ENCODE data around the gene DRC3. TPM values are rescaled to one million over a fixed set of nuclear protein-coding genes. Genes with fewer than 3 reads are reported as not detected.
"Not testable (repeated sequence)": the region's sequence is repeated elsewhere in the genome, so short reads cannot be mapped to it uniquely, and the experiment has no call there.

The DRC3 gene
- total RNA-seq, 1 experiment from 2014 or later: 0.69 TPM

DNA sequence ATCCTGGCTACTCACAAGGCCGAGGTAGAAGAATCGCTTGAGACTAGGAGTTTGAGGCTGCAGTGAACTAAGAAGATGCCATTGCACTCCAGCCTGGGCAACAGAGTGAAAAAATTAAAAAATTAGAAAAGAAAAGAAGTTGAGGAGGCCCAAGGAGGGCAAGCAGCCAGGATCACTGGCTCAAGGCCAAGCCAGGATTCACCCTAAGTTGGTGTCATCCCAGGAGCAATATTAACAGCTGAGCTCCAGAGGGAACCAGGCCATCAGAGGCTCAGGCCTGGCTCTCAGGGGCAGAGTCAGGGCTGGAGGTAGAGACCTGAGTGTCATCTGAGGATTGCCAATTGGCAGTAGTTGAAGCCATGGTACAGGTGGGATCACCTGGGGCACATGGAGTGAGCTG lies 20.7 kb downstream of the DRC3 start:
- DNase-seq (ENCODE audit: low read depth): no peak

DNA sequence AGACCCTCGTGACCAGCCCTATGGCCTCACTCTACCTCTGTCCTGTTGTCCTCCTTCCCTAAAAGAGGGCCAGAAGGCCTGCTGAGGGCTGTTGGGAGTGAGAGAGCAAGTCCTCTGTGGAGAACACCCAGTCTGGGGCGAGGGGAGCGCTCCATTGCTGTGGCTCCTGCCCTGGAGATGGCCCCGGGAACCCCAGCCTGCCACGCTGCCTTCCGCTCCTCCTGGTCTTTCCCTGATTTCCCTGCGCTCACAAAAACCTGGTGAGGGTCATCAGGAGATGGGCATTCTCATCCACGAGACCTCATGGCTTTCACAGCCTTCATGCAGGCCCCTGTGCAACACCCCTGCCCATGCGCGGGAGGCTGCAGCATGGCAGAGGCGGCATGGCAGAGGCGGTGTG lies 21.2 kb downstream of the DRC3 start:
- no peak for DNase-seq (ENCODE audit: low read depth)

DNA sequence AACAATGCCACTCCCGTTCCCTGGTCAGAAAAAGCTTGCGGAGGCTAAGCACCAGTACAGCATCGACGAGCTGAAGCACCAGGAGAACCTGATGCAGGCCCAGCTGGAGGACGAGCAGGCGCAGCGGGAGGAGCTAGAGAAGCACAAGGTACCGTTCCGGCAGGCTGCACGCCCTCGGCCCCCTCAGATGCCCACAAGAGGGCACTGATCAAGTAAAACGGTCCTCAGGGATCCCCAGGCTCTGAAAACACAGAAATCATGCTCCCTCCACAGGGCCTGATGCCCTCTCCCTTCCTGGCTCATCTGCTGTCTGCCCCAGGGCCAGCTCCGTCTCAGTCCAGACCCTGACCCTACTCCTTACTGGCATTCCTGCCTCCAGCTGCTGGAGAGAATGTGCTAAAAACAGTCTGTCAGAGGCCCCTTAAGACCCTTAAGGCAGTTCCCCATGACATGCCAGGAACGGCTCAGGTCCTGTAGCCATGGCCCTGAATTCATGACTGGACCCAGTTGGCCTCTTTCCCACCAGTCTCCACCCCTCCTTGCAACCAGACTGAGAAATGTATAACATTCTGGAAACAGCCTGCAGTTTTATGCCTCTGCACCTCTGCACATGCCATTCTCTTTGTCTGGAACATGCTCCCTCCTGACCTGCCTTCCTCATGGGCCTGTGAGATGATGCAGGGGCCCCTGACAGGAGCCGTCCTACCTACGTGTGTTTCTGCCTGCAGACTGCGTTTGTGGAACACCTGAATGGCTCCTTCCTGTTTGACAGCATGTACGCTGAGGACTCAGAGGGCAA lies 21.8 kb downstream of the DRC3 start:
- peak; percentile 17 for DNase-seq (ENCODE audit: low read depth)

DNA sequence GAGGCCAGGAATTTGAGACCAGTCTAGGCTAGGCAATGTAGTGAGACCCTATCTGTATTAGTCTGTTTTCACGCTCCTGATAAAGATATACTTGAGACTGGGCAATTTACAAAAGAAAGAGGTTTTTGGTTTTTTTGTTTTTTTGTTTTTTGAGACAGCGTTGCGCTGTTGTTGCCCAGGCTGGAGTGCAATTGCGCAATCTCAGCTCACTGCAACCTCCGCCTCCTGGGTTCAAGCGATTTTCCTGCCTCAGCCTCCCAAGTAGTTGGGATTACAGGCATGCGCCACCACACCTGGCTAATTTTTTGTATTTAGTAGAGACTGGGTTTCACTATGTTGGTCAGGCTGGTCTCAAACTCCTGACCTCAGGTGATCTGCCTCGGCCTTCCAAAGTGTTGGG lies 23.2 kb downstream of the DRC3 start:
- DNase-seq (ENCODE audit: low read depth): not testable (repeated sequence)

DNA sequence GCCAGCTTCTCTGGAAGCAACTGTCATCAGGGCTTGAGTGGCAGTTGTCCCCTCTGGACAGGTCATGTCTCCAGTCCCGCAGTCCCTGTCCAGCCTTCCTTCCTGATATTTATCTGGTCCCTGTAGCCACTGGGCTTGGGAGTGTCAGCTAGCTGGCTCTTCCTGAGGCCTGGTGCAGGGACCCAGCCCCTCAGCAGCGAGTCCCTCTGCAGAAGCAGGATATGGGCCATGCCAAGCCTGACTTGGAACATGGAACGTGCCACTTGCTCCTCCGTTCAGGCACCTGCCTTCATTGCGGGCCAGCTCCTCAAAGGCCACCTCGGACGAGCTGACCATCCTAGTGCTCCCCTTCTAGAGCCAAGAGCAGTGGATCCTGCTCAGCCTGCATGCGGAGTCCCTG lies 26.3 kb downstream of the DRC3 start:
- DNase-seq (ENCODE audit: low read depth): no peak

DNA sequence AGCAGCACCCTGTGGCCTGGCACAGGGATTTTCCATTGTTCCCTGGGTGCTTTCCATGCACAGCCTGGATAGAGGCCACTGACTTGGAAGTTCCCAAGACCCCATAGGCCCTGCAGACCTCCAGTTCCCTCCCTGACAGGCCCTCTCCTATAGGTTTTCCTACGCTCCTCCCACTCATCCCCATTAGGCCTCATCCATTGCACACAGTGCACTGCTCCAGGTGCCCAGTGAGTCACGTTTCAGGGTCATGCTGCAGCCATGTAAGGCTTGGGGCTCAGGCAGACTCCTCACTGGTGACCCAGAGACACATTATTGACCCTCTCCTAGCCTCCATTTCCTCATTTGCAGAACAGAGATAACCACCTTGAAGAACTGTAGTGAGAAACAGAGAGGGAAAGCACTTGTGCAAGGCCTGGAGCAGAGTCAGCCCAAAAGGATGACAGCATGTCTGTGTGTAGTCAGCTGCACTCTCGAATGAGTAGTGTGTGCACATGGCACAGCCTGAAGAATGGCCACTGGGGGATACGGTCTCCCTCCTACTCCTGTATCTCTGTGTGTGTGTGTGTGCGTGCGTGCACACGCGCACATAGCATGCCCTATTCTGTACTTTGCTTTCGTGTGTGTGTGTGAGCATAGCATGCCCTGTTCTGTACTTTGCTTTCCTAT lies 26.8 kb downstream of the DRC3 start:
- no peak for DNase-seq (ENCODE audit: low read depth)

DNA sequence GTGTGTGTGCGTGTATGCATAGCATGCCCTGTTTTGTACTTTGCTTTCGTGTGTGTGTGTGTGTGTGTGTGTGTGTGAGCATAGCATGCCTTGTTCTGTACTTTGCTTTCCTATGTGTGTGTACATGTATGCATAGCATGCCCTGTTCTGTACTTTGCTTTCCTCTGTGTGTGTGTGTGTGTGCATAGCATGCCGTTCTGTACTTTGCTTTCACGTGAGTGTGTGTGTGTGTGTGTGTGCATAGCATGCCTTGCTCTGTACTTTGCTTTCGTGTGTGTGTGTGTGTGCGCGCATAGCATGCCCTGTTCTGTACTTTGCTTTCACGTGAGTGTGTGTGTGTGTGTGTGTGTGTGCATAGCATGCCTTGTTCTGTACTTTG lies 27.4 kb downstream of the DRC3 start:
- DNase-seq (ENCODE audit: low read depth): no peak

DNA sequence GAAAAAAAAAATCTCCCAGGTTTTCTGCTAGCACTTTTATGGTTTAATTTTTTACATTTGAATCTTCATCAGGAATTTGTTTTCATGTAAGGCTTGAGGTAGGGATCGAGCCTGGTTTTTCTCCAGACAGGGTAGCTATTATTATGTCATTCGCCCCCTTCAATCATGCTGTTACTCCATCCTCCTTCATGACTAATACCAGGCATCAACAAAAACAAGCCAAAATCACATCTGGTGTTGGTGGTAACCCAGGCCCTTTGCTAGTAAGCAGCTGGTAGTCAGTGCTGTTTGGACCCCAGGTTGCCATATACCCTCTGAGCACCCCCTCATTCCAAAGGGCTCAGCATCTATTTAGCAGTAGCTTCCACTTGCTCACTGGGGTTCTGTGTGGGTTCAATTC lies 29.5 kb downstream of the DRC3 start:
- DNase-seq (ENCODE audit: low read depth): no peak

DNA sequence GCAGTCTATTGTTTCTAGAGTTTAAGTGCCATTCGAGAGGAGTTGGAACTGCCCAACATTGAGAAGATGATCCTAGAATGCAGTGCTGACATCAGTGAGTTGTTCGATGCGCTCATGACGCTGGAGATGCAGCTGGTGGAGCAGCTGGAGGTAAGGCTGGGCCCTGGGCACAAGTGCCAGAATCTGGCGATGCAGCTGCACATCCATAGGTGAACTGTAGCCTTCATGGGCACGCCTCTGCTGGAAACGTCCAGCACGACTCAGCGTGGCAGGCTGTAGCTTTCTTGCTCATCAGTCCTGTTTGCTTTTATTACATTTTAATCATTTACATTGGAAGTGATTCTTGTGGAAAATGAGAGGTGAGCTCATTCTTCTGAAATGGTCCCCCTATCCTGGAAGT lies 31.7 kb downstream of the DRC3 start:
- DNase-seq (ENCODE audit: low read depth): no peak

DNA sequence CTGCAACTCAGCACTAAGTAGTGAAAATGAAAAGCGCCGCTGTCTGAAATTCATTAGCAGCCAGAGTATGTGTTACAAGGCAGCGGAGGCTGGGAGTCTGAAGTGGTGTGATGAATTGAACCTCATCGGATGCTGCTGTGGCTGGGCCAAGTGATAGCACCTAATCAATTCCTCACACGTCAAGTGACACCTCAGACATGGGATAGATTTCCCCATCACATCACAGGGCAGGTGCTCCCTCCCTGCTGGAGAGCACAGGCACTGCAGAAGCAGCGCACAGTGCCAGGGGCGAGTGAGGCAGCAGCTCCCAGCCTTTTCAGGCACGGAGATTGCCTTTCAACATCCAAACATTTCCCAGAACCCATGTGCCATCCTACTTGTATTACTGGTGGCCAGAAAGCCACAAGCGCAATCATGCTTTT lies 32.2 kb downstream of the DRC3 start:
- DNase-seq (ENCODE audit: low read depth): no peak

DNA sequence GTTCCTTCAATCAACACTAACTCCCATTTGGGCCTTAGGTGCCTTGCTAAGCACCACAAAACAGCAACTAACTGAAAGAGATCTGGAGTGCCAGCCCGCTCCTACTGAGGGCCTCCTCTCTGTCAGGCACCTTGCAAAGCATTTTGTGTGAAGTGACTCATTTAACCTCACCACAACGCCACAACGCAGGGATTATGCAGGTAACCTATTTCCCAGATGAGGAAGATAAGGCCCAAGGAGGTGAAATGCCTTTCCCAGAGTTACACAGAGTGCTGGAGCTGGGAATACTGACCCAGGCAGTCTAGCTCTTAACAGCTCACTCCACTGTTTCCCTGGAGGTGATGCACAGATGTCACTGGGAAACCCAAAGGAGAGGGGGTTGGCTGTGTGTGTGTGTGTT lies 32.8 kb downstream of the DRC3 start:
- peak; percentile 40 for DNase-seq (ENCODE audit: low read depth)

DNA sequence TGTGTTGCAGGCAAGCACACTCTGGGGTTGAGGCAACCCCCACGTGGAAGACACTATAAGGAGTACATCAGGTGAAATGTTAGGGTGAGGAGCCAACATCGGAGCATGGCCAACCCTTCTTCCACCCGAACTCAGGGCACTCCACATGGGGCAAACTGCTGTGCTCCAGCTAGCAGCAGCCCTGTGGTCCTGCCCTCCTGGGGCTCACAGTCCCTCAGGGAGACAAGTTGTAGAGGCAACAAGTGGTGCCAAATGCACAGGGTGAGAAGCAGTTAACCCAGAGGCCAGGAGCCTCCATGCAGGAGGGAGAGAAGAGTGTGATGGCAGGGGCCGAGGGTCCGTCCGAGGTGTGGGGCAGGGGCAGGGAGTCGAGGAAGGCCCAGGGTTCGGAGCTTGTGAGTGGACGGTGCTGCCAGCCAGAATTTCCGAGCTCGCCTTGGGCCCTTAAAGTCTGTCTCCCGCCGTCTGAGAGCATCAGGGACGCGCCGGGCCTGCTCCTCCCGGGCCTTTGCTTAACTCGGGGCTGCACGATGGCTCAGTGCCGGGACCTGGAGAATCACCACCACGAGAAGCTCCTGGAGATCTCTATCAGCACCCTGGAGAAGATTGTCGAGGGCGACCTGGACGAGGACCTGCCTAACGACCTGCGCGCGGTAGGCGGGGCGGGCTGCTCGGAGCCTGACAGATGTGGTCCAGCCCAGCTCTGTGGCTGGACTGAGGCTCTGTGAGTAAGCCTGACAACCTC lies 34.0 kb downstream of the DRC3 start:
- no peak for DNase-seq (ENCODE audit: low read depth)

DNA sequence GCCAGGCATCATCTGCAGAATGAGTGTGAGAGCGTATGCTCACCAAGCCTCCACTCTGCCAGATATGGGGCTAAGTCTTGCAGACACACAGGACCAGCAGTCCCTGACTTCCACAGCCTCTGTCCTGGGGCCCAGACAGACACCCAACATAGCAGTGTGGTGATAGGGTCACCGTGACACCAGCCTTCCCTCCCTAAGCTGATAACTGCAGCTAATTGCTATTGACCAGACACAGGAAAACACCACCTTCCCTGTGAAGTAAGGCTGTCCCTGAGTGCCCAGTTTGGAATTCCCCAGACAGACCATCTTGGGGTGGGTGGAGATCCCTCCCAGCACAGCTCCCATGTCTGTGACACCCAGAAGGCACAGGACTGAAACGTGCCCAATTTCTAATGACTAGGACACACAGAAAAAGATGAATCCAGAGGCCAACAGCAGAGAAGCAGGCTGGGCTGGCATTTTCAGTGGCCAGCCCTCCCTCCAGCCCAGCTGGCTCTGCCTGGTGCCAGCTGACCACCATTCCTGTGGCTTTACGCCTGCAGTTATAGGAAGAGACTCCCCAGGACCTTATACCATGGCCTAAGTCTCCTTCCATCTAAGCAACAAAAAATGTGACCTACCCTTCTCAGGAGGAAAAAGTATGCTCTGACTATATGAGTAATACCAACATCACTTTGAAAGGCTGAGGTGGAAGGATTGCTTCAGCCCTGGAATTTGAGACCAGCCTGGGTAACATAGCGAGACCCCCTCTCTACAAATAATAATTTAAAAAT lies 36.0 kb downstream of the DRC3 start:
- DNase-seq (ENCODE audit: low read depth): peak; percentile 89

DNA sequence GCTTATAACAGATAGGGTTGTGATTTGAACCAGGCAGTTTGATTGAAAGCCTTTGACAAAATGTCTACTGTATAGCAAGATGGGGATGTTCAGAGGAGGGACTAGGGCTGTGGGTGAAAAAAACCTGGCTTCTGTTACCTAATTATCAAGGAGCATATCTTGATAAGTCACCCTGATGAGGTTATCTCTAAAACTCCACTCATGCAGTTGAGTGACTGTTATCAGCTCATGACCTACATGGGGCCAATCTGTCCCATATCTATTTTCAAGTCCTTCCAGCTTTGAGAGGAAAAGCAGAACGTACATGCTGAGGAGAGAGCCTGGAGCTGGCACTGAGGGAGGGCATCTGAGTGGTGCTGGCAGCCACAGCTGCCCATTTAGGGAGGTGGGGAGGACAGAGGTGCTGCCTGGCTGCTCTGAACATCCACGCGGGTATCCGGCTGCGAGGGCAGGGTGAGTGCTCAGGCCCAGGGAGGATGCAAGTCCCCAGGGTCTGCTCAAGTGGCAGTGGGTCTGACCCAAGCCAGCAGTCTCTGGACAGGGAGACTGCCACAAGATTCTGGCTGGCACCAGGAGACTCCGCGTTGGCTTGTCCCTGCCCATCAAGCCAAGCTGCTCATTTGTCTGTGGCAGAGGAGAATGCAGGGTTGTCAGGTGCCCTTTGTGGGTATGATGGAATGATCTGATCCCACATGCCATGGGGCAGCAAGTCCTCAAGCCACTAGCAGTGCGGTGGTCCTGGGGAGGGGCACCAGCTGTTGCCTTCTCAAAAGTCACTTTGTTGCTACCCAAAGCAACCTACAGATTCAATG lies 37.2 kb downstream of the DRC3 start:
- DNase-seq (ENCODE audit: low read depth): no peak

DNA sequence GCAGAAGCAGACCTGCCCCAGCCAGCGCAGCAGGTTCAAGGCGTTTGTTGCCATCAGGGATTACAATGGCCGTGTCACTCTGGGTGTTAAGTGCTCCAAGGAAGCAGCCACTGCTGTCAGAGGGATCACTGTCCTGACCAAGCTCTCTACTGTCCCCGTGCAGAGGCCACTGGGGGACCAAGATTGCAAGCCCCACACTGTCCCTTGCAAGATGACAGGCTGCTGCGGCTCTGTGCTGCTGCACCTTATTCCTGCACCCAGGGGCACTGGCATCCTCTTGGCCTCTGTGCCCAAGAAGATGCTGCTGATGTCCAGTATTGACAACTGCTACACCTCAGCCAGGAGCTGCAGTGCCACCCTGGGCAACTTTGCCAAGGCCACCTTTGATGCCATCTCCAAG lies 38.6 kb downstream of the DRC3 start:
- DNase-seq (ENCODE audit: low read depth): no peak

DNA sequence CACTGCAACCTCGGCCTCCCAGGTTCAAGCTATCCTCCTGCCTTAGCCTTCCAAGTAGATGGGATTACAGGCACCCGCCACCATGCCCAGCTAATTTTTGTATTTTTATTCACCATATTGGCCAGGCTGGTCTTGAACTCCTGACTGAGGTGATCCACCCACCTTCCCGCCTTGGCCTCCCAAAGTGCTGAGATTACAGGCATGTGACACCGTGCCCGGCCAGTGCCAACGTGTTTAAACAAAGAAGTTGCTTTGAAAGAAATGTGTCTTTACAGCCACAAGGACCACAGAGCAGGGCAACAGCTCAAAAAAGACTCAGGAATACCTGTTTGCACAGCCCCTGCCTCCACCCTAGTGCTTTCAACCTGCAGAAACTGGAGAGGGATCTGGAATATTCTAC lies 41.3 kb downstream of the DRC3 start:
- DNase-seq (ENCODE audit: low read depth): no peak

DNA sequence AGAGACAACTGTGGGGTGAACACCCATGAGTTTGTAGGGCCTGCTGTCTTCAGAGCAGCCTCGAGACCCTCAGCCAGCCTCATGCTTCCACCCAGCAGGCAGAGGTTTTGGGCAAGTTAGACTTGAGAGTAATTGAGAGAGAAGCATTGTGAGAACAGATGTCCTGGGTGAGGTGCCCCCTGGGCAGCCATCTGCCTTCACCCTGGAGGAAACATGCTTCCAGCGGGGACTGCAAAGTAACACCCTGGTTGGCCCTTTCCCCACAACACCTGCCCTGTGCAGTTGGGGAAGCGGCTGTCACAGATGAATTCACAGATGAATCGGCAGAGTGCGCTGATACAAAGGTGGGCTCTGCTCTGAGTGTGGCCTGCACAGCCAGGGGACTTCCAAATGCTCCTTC lies 42.9 kb downstream of the DRC3 start:
- no peak for DNase-seq (ENCODE audit: low read depth)

DNA sequence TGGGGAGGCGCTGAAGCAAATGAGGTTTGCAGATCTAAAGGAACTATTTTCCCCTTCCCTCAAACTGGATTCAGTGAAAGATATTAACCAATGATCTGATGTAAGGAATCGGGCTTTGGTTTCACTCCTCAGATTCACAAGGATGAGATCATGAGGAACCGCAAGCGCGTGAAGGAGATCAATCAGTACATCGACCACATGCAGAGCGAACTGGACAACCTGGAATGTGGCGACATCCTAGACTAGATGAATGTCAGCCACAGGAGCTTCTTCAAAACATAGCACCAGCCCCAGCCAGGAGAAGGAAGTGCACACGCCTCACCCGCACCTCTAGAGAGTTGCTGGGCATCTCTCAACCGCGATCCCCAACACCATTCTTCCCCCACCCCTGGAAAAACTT lies 43.8 kb downstream of the DRC3 start:
- no peak for DNase-seq (ENCODE audit: low read depth)

DNA sequence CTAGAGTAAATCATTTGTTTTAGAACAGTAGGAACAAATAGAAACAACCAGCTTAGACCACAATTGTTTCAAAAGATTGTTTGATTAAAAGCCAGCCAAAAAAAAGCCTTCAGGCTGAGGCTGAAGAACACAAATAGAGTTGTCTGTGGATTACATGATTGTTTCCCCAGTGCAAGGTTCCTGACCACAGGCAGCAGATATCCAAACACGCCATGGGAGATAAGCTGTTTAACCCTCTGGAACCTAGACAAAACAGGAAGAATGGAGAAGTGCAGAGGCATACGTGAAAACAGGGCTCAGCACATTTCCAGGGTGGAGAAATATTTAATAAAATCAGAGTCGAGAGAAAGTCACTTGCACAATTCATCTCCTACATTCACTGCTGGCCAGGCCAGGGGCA lies 45.3 kb downstream of the DRC3 start:
- peak; percentile 28 for DNase-seq (ENCODE audit: low read depth)

DNA sequence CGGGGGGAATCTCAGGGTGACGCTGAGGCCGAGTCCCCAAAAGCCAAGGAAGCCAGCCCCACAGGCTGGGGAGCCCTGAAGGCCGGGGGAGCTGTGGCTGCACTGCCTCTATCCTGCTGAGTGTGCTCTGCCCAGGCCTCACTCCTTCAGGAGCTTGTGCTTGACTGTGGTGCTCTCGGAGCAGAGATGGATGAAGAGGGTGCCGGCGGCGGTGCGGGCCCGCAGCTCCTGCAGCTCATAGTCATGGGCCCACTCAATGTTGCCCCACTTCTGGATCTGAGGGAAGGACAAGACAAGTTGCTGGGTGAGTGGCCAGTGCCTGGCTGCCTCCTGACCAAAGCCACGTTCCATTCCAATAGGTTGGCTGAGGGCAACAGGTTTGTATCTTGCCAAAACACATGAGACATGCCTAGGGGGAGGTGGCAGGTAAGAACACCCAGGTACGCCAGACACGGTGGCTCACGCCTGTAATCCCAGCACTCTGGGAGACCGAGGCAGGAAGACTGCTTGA lies 45.8 kb downstream of the DRC3 start:
- DNase-seq (ENCODE audit: low read depth): no peak

DNA sequence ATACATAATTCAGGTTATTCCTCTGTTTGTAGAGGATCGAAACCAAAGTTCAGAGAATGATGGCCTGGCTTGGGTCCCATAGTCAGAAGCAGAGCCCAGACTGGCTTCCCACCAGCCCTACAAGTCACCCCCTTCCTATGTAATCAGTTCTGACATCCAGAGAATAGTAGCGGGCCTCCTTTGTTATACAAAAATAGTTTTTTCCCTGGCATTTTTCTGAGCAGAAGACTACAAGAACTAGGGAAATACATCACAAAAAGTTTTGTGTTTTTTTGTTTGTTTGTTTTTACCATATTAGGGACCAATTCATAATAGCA lies 47.1 kb downstream of the DRC3 start:
- DNase-seq (ENCODE audit: low read depth): no peak

Data from M059J (cell line).